GM10266 (cell line): ENCODE data around the gene GASK1B.

ENCODE experiments used
- DNase-seq: peaks from one replicate; pipeline ENCODE4 v3.0.0; 2012; ENCODE audit errors: extremely low spot score
- CTCF ChIP-seq: IDR thresholded peaks from 2 replicates; pipeline ENCODE4 v1.5.1; 2012; ENCODE audit warnings: mild to moderate bottlenecking, low read depth; ENCODE audit not compliant: control insufficient read depth, insufficient read depth; ENCODE audit errors: missing control alignments

Gene GASK1B

GRCh38 chr4:158129694-158130093 lies 43.1 kb downstream of the GASK1B start:
- TF ChIP-seq CTCF = no peak
- DNase-seq = no peak

- DNase-seq = no peak
- no peak for TF ChIP-seq CTCF
These were observed 44.3 kb downstream of the GASK1B start for GRCh38 chr4:158128540-158128939.

GRCh38 chr4:158125310-158125709 lies 47.5 kb downstream of the GASK1B start:
- DNase-seq = no peak
- no peak for TF ChIP-seq CTCF
